Ishikawa (cell line): Measurements from ENCODE around the gene GRID2.

Experiments used
- CEBPB ChIP-seq: IDR thresholded peaks from 2 replicates; pipeline ENCODE4 v1.6.1; 2012
- CREB1 ChIP-seq: IDR thresholded peaks from 2 replicates; pipeline ENCODE4 v1.6.1; 2012; ENCODE audit warnings: low read depth
- EGR1 ChIP-seq: IDR thresholded peaks from 2 replicates; pipeline ENCODE4 v1.6.1; 2012
- EP300 ChIP-seq: IDR thresholded peaks from 2 replicates; pipeline ENCODE4 v1.6.1; 2012; ENCODE audit warnings: borderline replicate concordance
- FOXM1 ChIP-seq: IDR thresholded peaks from 2 replicates; pipeline ENCODE4 v1.6.1; 2012; ENCODE audit warnings: low read depth, borderline replicate concordance
- NFIC ChIP-seq: IDR thresholded peaks from 2 replicates; pipeline ENCODE4 v1.6.1; 2012
- RAD21 ChIP-seq: IDR thresholded peaks from 2 replicates; pipeline ENCODE4 v1.6.1; 2012; ENCODE audit warnings: low read depth
- TAF1 ChIP-seq: IDR thresholded peaks from 2 replicates; pipeline ENCODE4 v1.6.1; 2012; ENCODE audit warnings: low read depth, mild to moderate bottlenecking
- TCF12 ChIP-seq: IDR thresholded peaks from 2 replicates; pipeline ENCODE4 v1.6.1; 2012; ENCODE audit warnings: low read depth
- TEAD4 ChIP-seq: IDR thresholded peaks from 2 replicates; pipeline ENCODE4 v1.6.1; 2012
- YY1 ChIP-seq: IDR thresholded peaks from 2 replicates; pipeline ENCODE4 v1.6.1; 2012; ENCODE audit warnings: low read depth
- ZBTB7A ChIP-seq: IDR thresholded peaks from 2 replicates; pipeline ENCODE4 v1.6.1; 2012; ENCODE audit warnings: low read depth
- TF ChIP-seq, protein P1 (sequence below): IDR thresholded peaks from 2 replicates; pipeline ENCODE4 v1.6.1; 2012
- TF ChIP-seq, protein P2 (sequence below): IDR thresholded peaks from 2 replicates; pipeline ENCODE4 v1.6.1; 2012
- TF ChIP-seq, protein P3 (sequence below): IDR thresholded peaks from 2 replicates; pipeline ENCODE4 v1.6.1; 2012; ENCODE audit warnings: low read depth, mild to moderate bottlenecking

Gene GRID2

DNA sequence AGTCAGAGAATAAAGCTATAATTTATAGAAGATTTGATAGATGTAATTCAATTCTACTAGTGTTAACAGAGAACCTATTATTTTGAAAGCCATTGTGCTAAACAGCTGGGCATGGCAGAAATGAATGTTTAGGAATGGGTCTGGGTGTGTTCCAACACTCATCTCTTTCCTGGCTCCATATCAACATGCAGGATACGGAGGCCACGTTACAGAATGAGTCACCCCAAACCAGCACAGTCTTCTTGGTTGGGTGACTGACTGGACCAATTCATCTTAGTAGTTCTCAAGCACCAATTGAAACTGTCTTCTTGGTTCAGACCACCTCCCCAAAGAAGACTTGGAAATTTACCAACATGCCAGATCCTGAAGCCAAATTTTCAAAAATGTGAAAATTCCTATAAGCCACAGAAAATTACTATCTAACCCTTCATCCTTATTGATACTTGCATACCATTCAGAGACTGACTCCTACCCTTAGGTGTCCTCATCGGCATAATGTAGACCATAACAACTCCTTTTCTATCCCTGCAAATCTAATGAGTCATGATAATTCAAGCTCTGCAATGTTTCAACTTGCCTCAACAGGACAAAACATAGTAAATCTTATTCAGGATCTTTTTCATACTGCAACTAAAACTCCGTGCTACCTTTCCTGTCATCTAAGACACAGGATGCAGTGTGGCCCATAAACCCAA lies 1472.8 kb downstream of the GRID2 start:
- peak; percentile 53 for TF ChIP-seq NFIC
- TF ChIP-seq RAD21 = no peak

DNA sequence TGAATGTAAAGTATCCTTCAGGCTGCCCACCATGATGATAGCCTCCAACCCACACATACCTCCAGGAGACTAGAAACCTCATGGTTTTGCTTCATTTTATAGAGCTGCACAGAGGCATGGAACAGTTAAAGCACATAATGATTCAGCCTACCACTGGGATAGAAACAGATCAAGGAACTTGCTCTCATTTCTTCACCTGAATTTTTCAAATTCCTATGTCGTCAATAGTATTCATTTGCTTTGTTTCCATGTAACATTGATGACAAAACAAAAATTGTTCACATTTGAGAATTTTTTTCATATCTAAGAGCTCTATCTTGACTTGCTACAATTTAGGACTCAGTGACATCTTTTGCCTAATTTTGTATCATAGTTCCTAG lies 1473.3 kb downstream of the GRID2 start:
- TF ChIP-seq, protein P1, sequence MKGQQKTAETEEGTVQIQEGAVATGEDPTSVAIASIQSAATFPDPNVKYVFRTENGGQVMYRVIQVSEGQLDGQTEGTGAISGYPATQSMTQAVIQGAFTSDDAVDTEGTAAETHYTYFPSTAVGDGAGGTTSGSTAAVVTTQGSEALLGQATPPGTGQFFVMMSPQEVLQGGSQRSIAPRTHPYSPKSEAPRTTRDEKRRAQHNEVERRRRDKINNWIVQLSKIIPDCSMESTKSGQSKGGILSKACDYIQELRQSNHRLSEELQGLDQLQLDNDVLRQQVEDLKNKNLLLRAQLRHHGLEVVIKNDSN = no peak
- TF ChIP-seq TAF1 (no peak), FOXM1 (no peak), EGR1 (no peak), CREB1 (no peak), EP300 (no peak)

DNA sequence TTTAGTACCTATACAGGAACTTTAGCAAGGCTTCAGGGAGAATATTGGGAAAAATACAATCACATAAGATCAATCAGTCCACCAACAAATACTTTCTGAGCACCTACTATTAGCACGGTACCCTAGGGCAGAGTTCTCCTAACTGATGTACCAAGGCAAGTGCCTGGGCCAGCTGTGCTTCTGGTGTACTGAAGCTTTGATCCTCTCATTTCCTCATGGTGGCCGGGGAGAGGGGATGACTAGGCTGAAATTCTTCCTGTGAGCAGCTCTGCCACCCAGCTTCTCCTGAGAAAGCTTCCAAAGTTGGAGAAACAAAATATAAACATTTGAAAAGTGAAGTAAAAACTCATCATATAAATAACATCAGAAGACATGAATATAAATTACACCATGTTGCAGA lies 1475.5 kb downstream of the GRID2 start:
- TF ChIP-seq FOXM1 (no peak), CEBPB (no peak), TCF12 (no peak), EP300 (no peak), EGR1 (no peak), TAF1 (no peak), YY1 (no peak), NFIC (no peak), TEAD4 (no peak), CREB1 (no peak), RAD21 (no peak), ZBTB7A (no peak)
- TF ChIP-seq, protein P2, sequence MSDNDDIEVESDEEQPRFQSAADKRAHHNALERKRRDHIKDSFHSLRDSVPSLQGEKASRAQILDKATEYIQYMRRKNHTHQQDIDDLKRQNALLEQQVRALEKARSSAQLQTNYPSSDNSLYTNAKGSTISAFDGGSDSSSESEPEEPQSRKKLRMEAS = no peak
- TF ChIP-seq, protein P1 = no peak
- TF ChIP-seq, protein P3, sequence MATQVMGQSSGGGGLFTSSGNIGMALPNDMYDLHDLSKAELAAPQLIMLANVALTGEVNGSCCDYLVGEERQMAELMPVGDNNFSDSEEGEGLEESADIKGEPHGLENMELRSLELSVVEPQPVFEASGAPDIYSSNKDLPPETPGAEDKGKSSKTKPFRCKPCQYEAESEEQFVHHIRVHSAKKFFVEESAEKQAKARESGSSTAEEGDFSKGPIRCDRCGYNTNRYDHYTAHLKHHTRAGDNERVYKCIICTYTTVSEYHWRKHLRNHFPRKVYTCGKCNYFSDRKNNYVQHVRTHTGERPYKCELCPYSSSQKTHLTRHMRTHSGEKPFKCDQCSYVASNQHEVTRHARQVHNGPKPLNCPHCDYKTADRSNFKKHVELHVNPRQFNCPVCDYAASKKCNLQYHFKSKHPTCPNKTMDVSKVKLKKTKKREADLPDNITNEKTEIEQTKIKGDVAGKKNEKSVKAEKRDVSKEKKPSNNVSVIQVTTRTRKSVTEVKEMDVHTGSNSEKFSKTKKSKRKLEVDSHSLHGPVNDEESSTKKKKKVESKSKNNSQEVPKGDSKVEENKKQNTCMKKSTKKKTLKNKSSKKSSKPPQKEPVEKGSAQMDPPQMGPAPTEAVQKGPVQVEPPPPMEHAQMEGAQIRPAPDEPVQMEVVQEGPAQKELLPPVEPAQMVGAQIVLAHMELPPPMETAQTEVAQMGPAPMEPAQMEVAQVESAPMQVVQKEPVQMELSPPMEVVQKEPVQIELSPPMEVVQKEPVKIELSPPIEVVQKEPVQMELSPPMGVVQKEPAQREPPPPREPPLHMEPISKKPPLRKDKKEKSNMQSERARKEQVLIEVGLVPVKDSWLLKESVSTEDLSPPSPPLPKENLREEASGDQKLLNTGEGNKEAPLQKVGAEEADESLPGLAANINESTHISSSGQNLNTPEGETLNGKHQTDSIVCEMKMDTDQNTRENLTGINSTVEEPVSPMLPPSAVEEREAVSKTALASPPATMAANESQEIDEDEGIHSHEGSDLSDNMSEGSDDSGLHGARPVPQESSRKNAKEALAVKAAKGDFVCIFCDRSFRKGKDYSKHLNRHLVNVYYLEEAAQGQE = no peak

DNA sequence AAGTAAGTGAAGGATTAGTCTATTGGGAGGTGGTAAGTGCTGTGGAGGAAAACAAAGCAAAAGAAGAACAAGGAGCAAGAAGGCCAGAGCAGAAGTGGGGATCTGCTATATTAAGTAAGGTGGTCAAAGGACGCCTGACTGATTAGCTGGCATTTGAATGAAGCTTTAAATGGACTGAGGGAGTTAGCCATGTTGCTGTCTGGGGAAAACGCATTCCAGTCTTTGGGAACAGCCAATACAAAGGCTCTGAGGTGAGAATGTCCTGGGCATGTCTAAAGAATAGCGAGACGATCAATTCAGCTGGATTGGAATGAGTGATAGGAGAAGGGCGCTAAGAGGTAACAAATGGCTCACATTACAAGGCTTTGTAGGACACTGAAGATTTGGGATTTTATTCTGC lies 1476.3 kb downstream of the GRID2 start:
- TF ChIP-seq TAF1 = no peak
- no peak for TF ChIP-seq CREB1
- TF ChIP-seq, protein P3 = no peak
- no peak for TF ChIP-seq ZBTB7A
- no peak for TF ChIP-seq NFIC
- TF ChIP-seq EP300 = no peak
- no peak for TF ChIP-seq RAD21

DNA sequence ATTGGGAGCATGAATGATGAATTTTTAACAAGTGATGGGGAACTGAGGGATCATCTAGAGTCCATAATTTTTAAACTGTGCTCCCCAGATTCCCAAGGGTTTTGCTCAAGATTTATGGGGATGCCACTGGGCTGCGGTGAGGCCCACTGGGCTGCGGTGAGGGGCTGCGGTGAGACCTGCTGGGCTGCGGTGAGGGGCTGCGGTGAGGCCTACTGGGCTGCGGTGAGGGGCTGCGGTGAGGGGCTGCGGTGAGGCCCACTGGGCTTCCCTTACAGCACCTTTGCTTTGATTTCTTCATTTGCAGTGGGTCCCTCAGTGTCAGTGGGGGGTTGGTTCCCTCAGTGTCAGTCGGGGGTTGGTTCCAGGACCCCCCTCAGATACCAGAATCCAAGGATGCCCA lies 1477.4 kb downstream of the GRID2 start:
- TF ChIP-seq RAD21 (no peak), ZBTB7A (no peak), YY1 (no peak), EGR1 (no peak), TCF12 (no peak), FOXM1 (no peak), TEAD4 (no peak), EP300 (no peak), NFIC (no peak), TAF1 (no peak), CEBPB (no peak), CREB1 (no peak)
- TF ChIP-seq, protein P2 = no peak
- TF ChIP-seq, protein P1 = no peak
- TF ChIP-seq, protein P3 = no peak
